ENCODE data around the gene PLEKHG2.
"Not testable (repeated sequence)": the region's sequence is repeated elsewhere in the genome, so short reads cannot be mapped to it uniquely, and the experiment has no call there.

Gene PLEKHG2

DNA sequence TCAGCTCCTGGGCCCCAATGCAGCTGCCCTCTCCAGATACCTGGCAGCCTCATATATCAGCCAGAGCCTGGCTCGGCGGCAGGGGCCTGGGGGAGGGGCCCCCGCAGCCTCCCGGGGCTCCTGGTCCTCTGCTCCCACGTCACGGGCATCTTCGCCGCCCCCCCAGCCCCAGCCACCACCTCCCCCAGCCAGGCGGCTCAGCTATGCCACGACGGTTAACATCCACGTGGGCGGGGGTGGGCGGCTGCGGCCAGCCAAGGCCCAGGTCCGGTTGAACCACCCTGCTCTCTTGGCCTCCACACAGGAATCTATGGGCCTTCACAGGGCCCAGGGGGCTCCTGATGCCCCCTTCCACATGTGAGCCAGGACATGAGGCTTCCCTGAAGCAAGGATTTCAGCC is 12.5 kb downstream of the PLEKHG2 start:
- DNase-seq: no peak

GRCh38 chr19:39425744-39426143 is 13.3 kb downstream of the PLEKHG2 start:
- DNase-seq: no peak

DNA sequence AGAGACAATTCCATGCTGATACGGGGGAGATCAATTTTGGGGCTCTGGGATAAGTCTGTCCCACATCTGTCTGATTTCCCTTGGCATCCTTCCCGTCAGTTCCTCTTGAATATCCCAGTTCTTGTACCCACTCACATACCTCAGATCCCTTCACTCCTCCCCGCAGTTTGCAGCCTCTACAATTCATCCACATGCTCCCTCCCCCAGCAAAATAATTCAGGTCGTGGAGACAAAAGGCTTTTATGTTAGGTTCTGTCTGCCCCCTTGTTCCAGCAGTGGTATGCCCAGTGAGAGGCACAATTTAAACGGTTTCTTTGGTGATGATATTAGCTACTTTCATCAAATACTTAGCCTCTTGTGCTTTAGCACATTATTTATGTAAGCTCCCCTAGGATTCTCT is 13.7 kb downstream of the PLEKHG2 start:
- DNase-seq: no peak

DNA sequence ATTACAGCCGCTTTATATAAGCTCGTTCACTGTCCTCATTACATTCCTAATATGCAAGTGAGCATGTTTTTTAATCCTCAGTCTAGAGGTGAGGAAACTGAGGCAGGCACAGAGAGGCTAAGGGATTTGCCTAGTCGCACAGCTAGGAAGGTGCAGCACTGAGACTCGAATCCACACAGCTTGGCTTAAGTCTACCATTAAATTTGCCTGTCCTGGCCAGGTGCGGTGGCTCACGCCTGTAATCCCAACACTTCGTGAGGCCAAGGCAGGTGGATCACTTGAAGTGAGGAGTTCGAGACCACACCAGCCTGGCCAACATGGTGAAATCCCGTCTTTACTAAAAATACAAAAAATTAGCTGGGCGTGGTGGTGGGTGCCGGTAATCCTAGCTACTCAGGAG is 15.2 kb downstream of the PLEKHG2 start:
- DNase-seq: no peak

- DNase-seq: peak in 1 of 2 experiments; percentile 30
Observed at GRCh38 chr19:39428283-39429112, 16.0 kb downstream of the PLEKHG2 start.

DNA sequence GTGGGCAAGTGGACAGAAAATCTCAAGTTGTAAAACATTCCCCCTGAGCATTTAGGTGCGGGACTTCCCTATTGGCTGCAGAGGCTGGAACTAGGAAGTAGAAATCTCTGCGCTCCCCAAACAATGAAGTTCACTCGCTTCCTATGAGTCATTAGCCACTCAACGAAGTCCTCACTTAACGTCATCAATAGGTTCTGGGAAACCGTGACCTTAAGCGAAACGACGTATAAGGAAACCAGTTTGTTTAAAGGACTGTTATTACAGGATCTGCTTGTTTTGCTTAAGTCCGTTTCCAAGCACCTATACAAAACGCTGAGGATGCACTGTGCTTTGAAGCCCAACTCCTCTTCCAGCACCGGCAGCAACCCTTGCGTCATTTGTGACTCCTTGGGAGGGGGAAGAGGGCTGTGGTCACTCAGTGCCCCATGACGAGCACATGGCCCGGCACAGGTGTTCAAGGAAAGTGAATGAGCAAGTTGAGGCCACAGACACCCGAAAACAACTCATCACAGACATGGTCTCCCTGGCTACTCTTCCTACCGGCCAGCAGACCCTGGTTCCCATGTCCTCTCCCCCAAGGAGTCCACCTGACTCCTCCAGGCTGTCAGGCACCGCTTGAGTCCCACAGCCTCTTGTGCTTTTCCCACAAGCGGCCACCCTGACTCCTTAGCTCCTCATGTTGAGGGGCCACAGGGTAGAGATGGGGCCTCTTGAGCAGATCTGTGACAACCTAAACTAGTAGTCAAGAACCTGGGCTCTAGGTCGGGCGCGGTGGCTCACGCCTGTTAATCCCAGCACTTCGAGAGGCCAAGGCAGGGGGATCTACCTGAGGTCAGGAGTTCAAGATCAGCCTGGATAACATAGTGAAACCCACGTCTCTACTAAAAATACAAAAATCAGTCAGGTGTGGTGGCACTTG is 18.5 kb downstream of the PLEKHG2 start:
- DNase-seq: no peak

- no peak for DNase-seq
Observed at GRCh38 chr19:39432677-39433025, 20.2 kb downstream of the PLEKHG2 start.

DNA sequence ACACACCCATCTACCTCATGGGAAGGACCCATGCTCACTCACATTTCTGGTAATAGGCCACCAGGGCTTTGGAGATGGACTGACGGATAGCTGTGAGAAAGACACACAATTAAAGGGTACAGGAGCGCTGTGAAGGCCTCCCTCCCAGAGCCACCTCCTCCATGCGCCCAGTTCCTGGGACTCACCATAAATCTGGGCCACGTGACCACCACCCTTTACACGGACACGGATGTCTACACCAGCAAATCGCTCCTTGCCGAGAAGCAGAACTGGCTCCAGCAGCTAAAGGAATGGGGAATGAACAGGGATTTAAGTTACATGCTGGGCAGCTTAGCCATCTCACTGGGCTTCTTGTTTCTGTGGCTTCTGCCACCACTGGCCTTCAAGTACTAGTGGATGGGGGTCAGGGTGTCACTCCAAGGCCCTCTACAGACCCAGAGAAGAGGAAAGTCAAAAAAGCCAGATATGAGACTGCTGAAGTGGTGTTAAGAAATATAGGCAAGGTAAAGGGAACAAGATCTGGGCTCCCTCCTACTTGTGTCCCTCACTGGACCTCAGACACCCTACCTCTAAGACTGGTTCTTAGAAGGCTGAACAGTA is 21.1 kb downstream of the PLEKHG2 start:
- DNase-seq: no peak

DNA sequence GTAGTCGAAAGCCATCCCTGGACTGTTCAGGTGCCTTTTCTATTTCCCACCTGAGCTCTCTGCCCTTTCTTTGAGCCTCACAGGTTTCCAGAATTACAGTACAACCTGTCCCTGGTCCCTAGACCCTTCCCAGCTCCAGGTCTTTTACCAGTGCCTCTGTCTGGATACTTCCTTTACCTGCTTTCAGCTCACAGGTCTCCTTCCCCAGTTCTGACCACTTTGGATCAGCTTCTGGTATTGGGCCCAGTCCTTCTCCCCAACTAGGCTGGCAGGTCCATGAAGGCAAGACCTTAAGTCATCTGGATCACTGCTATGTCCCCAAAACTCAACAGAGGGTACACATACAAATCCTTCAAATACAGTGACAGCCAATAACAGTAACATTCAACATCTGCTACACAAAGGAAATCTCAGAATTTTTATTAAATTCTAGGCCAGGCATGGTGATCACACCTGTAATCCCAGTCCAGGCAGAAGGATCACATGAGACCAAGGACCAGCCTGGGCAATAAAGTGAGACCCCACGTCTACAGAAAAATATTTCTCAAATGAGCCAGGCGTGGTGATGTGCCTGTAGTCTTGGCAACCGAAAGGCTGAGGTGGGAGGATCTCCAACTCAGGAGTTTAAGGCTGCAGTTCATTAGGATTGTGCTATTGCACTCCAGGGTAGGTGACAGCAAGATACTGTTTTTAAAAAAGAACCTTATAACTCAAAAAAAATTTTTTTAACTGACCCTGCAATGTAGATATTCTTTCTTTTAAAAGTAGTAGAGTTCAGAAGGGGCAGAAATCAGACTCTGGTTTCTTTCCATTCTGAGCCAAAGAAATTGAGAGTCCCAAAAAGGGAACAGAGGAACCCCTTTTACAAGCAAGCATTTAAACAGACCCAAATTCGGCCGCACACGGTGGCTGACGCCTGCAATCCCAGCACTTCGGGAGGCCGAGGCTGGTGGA is 21.9 kb downstream of the PLEKHG2 start:
- DNase-seq: no peak

DNA sequence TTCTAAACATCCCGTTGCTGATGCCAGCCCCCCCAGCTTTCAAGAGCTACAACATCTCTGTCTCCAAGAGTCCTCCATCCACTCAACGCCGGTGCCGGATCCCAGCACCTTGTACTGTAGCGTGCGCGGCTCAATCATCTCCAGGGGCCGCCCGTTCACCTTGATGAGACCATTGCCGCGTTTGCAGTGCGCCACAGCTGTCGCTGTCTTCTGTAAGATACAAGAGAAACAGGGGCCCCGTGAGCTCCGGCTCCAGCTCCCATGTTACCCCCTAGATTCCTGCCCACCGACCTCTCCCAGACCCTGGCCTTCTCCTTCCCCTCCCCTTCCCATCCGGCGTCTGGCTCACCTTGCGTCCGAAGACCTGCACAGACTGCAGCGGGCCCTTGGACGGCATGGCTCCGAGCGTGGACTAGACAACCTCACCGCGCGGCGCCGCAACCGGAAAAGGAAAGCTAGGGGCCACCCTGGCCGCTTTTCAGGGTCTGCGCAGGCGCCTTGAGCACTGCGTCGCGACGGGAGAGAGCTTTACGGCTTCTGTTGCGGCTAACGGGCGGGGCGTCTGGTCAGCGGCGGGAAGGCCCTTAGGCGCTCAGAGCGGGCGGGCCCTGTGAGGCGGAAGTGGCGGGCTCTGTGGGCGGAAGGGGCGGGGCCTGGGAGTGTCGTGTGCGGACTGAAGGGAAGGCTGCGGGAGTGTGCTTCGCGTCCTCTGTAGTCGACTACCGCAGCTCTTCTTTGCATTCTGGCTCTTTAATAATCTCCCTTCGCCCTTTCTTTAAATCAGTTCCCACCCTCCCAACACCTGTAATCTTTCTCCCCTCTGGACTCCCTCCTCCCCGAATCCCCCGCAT is 23.3 kb downstream of the PLEKHG2 start, which contains the start of gene RPS16:
Gene RPS16, minus strand, starts transcription at position 451 of the 851 bp plus-strand sequence. Its CDS starts 54 bp downstream, at position 397.
- peak; percentile 96 to 100 for DNase-seq

- DNase-seq: no peak
Observed at GRCh38 chr19:39436350-39436716, 23.9 kb downstream of the PLEKHG2 start.

GRCh38 chr19:39438270-39438934 is 25.9 kb downstream of the PLEKHG2 start:
- DNase-seq: no peak

- no peak for DNase-seq
Observed at GRCh38 chr19:39444598-39445195, 32.2 kb downstream of the PLEKHG2 start.

DNA sequence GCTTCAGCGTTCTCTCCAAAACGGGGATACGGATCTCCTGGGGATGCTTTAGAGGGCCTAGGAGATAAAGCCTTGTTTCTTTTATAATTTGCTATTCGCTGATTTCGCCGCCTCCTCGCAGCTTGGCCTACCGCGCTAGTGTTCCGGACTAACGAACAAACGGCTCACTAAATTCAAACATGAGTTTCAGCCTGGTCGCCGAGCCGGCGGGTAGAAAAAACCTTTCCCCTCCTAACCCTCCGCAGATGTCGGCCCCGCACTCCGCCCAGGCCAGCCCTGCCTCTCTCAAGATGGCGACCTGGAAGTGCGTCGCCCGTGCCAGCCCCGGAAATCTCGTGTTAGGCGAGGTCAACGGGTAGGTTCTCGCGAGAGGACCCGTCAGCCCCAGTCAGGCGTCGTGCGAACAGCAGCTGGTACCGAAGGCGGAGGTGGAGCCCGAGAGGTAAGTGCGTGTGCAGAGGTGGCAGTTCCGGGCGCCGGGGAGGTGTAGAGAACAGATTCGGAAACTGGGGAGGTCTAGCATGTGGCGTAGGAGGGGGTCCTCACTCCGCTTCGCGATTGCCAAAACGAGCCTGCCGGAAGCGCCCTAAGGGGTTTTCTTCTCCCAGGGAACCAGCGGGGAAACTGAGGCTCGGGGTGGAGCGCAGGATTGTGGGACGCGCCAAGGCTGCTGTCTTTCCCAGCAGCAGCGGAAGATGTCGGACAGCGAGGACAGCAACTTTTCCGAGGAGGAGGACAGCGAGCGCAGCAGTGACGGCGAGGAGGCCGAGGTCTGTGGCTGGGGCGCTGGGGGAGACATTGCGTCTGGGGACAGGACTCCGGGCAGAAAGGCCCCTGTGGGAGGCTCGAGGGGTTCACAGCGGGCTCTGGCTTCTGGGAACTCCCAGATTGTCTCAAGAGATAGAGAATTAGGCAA is 33.0 kb downstream of the PLEKHG2 start, which contains the start of gene SUPT5H:
Gene SUPT5H, plus strand, starts transcription at position 387 of the 916 bp plus-strand sequence. Its CDS starts 309 bp downstream, at position 696.
- DNase-seq: peak; percentile 97 to 99

- DNase-seq: no peak
Observed at GRCh38 chr19:39446365-39447084, 34.1 kb downstream of the PLEKHG2 start.

GRCh38 chr19:39448271-39448670 is 35.8 kb downstream of the PLEKHG2 start:
- no peak for DNase-seq

DNA sequence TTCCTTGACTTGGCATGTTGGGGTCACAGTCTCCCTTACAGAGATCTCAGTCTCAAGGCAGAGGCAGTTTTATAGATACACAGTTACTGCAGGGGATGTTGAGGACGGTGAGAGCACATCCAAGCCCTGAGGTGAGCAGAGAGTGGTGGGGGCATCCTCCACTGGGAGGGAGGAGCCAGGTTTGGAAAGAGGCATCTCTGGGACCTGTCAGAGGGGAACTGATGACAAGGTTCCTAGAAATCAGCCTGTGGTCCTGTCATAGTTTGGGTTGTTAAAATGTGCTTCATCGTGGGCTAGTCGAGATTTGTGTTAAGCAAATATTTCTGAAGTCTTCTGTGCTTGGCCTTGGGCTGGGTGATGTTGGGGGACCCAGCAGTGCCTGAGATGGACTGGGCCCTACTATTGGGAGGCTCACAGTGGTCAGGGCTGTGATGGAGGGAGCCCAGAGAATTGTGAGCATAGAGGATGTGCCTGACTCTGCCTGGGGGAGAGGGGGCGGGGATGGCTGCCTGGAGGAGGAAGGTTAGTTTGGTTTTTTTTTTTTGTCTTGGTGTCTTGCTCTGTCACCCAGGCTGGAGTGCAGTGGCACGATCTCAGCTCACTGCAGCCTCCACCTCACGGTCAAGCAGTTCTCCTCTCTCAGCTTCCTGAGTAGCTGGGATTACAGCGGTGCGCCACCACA is 36.8 kb downstream of the PLEKHG2 start:
- DNase-seq: no peak

DNA sequence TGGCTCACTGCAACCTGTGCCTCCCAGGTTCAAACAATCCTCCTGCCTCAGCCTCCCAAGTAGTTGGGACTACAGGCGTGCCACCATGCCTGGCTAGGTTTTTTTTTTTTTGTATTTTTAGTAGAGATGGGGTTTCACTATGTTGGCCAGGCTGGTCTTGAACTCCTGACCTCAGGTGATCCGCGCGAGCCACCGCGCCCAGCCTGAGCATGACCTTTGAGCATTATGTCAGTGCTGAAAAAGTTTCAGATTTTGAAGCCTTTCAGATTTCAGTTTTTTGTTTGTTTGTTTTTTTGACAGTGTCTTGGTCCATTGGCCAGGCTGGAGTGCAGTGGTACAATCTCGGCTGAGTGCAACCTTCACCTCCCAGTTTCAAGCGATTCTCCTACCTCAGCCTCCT is 38.8 kb downstream of the PLEKHG2 start:
- DNase-seq: not testable (repeated sequence)
